HG02885 (cell line): Measurements from ENCODE around the gene SND1.

Experiments
- ATAC-seq: cut with Tn5 transposase; IDR thresholded peaks from one replicate; pipeline ENCODE4 v1.9.1; 2021; ENCODE audit warnings: mild to moderate bottlenecking; ENCODE audit not compliant: unreplicated experiment, poor library complexity

SND1 gene

GRCh38 chr7:128000048-128000447, 348.1 kb downstream of the SND1 start:
- no peak for ATAC-seq

- peak; percentile 71 for ATAC-seq
Measured at GRCh38 chr7:128000854-128001265, 348.9 kb downstream of the SND1 start.

GRCh38 chr7:128003167-128003566, 351.2 kb downstream of the SND1 start:
- ATAC-seq, result peak; percentile 45

GRCh38 chr7:128003787-128004186, 351.8 kb downstream of the SND1 start:
- no peak for ATAC-seq

GRCh38 chr7:128004623-128005022, 352.6 kb downstream of the SND1 start:
- ATAC-seq, result no peak

- ATAC-seq, result no peak
Measured at GRCh38 chr7:128005117-128005516, 353.1 kb downstream of the SND1 start.

GRCh38 chr7:128005759-128006159, 353.8 kb downstream of the SND1 start:
- ATAC-seq, result no peak

GRCh38 chr7:128006550-128007302, 354.7 kb downstream of the SND1 start:
- no peak for ATAC-seq

- no peak for ATAC-seq
Measured at GRCh38 chr7:128007303-128007680, 355.3 kb downstream of the SND1 start.

- ATAC-seq, result no peak
Measured at GRCh38 chr7:128008141-128008540, 356.1 kb downstream of the SND1 start.

- no peak for ATAC-seq
Measured at GRCh38 chr7:128008744-128009143, 356.8 kb downstream of the SND1 start.

GRCh38 chr7:128010391-128011127, 358.6 kb downstream of the SND1 start:
- no peak for ATAC-seq

- no peak for ATAC-seq
Measured at GRCh38 chr7:128011131-128011661, 359.2 kb downstream of the SND1 start.

- ATAC-seq, result no peak
Measured at GRCh38 chr7:128014811-128015210, 362.8 kb downstream of the SND1 start.

- ATAC-seq, result no peak
Measured at GRCh38 chr7:128017460-128017859, 365.5 kb downstream of the SND1 start.

GRCh38 chr7:128017862-128018845, 366.2 kb downstream of the SND1 start:
- ATAC-seq, result no peak

GRCh38 chr7:128019288-128019687, 367.3 kb downstream of the SND1 start:
- no peak for ATAC-seq

- ATAC-seq, result no peak
Measured at GRCh38 chr7:128020159-128020558, 368.2 kb downstream of the SND1 start.

- no peak for ATAC-seq
Measured at GRCh38 chr7:128021366-128021765, 369.4 kb downstream of the SND1 start.
